C4-2B (cell line): ENCODE measurements around the gene MCRIP1.

ENCODE experiments used
- H3K27ac ChIP-seq: fragments of 450-650 bp; 2 replicates; pipeline ENCODE4 v1.5.1; 2017
- ZFX ChIP-seq: fragments of 450-650 bp; IDR thresholded peaks from 2 replicates; pipeline ENCODE4 v1.6.1; 2017
- TF ChIP-seq, protein P1 (sequence below): fragments of 450-650 bp; conservative IDR thresholded peaks from 2 replicates; pipeline ENCODE4 v1.5.1; 2017; ENCODE audit warnings: mild to moderate bottlenecking

The MCRIP1 gene

DNA sequence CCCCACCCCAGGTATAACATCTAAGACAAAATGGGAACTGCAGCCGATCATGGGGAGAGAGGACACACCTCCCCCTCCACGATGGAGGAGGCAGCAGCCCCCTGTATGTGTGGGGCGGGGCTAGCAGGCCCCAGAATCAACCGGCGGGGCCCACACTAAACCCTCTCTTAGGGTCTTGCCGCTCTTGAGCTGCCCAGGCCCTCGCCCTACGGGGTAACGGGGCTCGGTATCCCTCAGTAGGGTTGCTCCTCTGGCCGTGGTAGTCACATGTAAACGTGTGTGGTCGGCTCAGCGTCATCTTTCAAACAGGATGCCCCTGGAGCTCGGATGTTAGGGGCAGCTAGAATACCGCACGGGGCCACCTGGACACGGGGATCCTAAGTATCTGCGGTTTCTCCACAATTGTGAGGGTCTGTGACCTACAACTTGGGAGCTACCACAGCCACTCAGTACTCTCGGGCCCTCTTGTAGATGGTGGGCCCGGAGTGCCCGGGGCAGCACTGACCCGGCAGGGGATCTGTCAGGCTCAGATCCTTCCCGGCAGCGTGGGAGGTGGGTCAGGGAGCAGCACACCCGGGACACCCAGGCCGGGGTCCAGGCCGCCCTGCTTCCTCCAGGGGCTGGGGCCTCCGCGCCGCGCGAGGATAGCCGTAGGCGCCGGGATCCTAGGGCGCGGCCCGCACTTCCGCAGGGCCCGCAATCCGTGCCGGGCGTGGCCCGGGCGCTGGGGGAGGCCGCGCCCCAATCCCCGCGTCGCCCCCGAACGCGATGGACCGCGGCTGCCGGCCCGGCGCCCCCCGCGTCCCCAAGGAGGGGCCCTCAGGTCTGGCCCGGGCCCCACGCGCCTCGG, 37.3 kb upstream of the MCRIP1 start:
- peak overlapping the region; percentile 100 for H3K27ac ChIP-seq

DNA sequence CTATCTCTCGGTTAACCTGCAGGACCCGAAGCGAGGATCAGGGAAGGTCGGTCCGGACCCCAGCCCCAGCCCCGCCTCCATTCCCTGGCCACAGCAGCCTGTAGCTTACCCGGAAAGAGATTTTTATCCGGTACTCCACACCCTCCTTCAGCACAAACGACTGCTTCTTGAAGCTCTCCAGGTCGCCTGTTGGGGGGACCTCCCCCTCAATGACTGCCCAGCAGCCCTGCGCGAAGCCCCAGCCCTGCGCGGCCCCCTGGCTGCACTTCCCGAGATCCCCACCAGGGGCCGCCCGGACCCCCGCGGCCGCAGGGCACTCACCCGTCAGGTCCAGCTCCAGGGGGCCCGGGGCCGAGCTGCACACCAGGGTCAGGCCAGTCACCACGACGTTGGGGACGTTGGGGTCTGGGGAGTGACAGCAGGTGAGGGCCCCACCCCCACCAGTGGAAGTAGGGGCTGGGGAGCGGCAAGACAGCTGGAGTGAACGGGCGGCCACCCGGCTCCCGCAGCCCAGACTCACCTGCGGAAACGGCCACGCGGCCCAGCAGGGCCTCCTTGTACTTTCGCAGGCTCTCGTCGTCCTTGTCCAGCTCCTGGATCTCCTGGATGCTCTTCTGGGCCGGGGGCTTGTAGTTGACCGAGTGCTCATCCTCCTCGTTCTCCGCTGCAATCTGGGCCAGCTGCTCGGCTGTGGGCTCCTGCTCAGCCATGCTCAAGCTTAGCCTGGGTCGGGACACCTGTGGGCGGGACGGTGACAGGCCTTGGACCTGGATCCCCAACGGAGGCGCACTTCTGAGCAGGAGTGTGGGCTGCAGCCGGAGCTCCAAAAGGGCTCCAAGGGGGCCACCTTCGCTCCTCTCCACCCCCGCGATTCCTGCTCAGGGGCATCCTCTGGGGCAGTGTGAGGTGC, 36.4 kb upstream of the MCRIP1 start:
- TF ChIP-seq ZFX: peak; percentile 4; the same call in 1 of the 2 replicates
- TF ChIP-seq, protein P1, sequence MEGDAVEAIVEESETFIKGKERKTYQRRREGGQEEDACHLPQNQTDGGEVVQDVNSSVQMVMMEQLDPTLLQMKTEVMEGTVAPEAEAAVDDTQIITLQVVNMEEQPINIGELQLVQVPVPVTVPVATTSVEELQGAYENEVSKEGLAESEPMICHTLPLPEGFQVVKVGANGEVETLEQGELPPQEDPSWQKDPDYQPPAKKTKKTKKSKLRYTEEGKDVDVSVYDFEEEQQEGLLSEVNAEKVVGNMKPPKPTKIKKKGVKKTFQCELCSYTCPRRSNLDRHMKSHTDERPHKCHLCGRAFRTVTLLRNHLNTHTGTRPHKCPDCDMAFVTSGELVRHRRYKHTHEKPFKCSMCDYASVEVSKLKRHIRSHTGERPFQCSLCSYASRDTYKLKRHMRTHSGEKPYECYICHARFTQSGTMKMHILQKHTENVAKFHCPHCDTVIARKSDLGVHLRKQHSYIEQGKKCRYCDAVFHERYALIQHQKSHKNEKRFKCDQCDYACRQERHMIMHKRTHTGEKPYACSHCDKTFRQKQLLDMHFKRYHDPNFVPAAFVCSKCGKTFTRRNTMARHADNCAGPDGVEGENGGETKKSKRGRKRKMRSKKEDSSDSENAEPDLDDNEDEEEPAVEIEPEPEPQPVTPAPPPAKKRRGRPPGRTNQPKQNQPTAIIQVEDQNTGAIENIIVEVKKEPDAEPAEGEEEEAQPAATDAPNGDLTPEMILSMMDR: peak; percentile 87
- peak overlapping the region; percentile 100 for H3K27ac ChIP-seq

More for the DNA sequence above, 37.3 kb upstream of the MCRIP1 start:
- TF ChIP-seq, protein P1: no peak
- TF ChIP-seq ZFX: peak; percentile 89

GRCh38 chr17:81868674-81869220, 35.7 kb upstream of the MCRIP1 start:
- H3K27ac ChIP-seq: peak overlapping the region; percentile 100

DNA sequence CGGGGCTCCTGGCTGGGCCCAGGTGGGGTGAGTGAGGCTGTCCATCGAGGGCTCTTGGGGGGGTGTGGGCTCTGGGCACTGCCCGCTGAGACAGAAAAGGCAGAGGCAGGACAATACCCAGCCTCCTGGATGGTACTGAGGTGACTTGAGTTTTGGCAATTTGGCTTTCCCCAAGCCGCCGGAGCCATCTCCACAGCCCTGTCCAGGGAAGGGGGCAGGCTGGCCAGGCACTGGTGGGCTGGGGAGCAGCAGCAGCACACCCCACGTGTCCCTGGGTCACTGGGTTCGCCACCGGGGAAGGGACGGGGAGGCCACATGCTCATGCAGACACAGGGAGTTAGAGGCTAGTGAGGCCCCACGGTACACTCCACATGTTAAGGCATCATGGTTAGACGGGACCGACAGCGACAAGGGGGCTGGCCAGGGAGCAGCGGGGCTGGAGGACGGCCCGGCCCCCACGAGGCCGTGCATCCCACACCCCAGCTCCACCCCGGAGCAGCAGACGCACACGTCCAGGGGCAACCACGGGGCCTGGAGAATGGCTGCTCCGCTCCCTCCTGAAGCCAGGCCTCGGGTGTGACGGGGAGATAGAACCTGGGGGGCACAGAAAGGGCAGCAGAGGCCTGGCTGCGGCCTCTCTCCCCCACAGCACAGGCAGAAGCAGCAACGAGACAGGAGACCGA, 35.0 kb upstream of the MCRIP1 start:
- TF ChIP-seq, protein P1: no peak
- TF ChIP-seq ZFX: peak; percentile 38; the same call in 1 of the 2 replicates

More at GRCh38 chr17:81868674-81869220, 35.7 kb upstream of the MCRIP1 start:
- TF ChIP-seq, protein P1: no peak
- TF ChIP-seq ZFX: no peak

DNA sequence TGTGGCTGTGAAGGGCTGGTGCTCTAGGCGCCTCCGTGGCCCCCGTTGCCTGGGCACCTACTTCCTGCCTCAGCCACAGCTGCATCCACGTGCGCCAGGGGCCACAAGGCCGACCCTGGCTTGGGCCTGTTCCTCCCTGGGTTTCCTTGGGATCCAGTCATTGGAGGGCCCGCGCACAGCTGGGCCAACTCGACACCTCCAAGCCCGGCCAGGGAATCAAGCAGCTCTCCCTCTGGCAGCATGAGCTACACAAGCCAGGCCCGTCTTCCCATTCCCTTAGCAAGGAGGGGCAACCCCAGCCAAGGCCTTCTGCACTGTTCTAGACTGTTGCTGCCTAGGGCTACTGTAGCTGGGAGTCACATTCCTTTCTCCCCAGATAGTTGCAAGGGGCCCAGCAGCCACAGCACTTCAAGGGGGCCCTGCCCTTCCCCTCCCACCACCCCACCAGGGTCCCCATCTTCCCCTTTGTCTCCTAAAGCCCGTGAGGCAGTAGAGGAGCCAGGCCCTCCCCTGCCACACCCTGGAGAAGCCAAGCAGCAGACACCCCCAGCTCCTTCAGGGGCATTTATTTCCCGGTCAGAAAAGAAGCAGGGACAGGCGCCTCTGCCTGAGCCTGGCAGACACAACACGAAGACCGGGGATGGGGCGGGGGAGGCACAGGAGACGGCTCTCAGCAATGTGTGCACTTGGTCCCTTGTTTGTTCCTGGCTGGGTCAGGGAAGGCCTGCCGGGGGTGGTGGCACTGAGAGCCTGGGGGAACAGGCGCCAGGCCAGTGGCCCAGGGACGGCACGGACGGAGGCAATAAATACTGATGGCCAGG, 34.3 kb upstream of the MCRIP1 start:
- no peak; the same call in 1 of the 2 replicates for TF ChIP-seq ZFX
- TF ChIP-seq, protein P1: no peak
- H3K27ac ChIP-seq: peak overlapping the region; percentile 100

More for the DNA sequence above, 35.0 kb upstream of the MCRIP1 start:
- H3K27ac ChIP-seq: peak overlapping the region; percentile 100

GRCh38 chr17:81866440-81867169, 33.5 kb upstream of the MCRIP1 start:
- TF ChIP-seq ZFX: no peak
- TF ChIP-seq, protein P1: no peak
- peak overlapping the region; percentile 100 for H3K27ac ChIP-seq
